Subcutaneous adipose tissue (tissue), 4 donors: ENCODE measurements around the gene TFIP11. TPM values are rescaled to one million over a fixed set of nuclear protein-coding genes. Genes with fewer than 3 reads are reported as not detected.

Source experiments
- total RNA-seq, 4 donors: library from RNA; depleted of rRNA; stranded (reverse); fragments of >200 nt; gene quantifications; one replicate each; pipeline ENCODE4 v1.1.0, GENCODE V29; 2016
- TF ChIP-seq, protein P1 (sequence below): fragments of 450-650 bp; IDR thresholded peaks from one replicate; pipeline ENCODE4 v1.5.1; 2016; ENCODE audit warnings: low read depth, mild to moderate bottlenecking, control low read depth, antibody characterized with exemption, moderate library complexity

The TFIP11 gene
- total RNA-seq, 4 donors from 2014 or later, result 15.8 to 41.6 (median 18.7) TPM

DNA sequence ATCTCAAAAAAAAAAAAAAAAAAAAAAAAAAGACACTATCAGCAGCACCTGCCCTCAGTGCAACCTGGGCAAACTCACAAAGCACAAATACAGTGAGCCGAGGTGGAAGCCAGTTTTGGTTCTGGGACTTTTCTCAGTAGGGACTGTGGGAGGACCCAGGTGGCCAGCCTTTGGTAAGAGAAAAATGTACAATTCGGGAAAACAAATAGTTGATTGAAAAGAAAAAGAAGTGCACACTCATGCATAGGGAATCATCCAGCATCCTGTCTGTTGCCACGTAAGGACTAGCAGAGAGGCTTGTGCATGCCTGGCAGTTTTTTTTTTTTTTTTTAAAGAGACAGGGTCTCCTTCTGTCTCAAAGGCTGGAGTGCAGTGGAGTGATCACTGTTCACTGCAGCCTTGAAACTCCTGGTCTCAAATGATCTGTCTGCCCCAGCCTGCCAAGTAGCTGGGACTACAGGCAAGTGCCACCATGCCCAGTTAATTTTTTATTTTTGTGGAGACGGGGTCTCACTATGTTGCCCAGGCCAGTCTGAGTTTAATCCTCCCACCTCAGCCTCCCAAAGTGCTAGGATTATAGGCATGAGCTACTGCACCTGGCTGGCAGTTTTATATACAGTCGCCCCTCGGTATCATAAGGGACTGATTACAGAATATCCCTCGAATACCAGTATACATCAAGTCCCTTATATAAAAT, 40.9 kb upstream of the TFIP11 start:
- TF ChIP-seq, protein P1, sequence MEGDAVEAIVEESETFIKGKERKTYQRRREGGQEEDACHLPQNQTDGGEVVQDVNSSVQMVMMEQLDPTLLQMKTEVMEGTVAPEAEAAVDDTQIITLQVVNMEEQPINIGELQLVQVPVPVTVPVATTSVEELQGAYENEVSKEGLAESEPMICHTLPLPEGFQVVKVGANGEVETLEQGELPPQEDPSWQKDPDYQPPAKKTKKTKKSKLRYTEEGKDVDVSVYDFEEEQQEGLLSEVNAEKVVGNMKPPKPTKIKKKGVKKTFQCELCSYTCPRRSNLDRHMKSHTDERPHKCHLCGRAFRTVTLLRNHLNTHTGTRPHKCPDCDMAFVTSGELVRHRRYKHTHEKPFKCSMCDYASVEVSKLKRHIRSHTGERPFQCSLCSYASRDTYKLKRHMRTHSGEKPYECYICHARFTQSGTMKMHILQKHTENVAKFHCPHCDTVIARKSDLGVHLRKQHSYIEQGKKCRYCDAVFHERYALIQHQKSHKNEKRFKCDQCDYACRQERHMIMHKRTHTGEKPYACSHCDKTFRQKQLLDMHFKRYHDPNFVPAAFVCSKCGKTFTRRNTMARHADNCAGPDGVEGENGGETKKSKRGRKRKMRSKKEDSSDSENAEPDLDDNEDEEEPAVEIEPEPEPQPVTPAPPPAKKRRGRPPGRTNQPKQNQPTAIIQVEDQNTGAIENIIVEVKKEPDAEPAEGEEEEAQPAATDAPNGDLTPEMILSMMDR, result no peak

- TF ChIP-seq, protein P1, result no peak
Measured at GRCh38 chr22:26552466-26552865, 40.2 kb upstream of the TFIP11 start.

DNA sequence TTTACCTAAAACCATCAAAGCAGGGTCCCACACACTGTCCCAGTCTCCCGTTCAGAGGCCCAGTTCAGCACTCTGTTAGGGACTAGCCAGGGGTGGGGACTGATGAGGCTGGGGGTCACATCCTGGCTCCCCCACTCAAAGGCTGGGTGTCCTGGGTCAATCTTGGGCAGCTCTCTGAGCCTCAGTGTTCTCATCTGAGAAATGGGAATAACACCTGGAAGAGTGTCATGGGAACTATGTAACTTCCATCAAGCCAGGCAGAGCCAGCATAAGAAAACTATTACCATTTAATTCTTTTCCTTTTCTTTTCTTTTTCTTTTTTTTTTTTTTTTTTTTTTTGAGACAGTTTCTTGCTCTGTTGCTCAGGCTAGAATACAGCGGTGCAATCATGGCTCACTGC, 39.3 kb upstream of the TFIP11 start:
- TF ChIP-seq, protein P1, result no peak

DNA sequence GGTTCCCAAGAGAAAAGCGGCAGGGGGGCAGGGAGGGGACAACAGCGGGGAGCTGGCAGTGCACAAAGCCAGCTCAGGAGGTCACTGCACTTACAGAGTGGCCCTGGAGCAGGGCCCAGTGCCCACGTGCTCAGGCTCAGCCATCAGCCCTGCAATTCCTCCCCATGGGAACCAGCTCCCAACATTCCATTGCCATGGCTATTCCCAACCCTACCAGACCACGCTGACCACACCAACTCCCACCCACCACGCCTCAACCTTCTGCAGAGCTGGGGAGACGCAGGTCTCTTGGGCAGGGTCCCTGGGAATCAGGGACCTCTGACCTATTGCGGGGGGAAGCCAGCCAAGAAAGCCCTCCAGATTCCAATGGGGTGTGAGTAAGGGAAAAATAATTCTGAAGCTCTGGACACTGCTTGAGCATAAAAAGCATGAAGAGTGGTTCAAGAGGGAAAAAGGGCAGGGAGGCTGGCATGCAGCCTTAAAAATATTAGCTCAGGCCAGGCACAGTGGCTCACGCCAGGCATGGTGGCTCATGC, 38.3 kb upstream of the TFIP11 start:
- TF ChIP-seq, protein P1, result no peak

GRCh38 chr22:26549902-26550497, 37.7 kb upstream of the TFIP11 start:
- TF ChIP-seq, protein P1, result no peak

DNA sequence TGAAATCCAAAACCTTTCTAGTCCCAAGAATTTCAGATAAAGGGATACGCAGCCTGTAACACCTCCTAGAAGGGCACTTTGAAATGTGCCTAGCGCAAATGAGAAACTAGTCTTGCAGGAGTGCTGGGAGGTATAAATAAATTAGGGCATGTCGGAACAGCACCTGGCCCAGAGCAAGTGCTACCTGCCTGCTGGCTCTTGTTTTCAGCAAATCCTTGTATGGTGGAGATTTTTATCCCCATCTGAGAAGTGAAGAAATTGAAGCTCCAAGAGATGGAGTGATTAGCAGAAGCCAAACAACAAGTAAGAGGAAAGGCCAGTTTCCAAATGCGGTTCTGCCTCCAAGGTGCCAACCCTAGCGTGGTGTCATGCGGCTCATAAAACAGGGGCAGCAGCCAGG, 36.7 kb upstream of the TFIP11 start:
- TF ChIP-seq, protein P1, result no peak

GRCh38 chr22:26548303-26548702, 36.0 kb upstream of the TFIP11 start:
- TF ChIP-seq, protein P1, result no peak
